Endothelial cell of umbilical vein (primary cell): Measurements from ENCODE around the gene NR1H4. TPM values are rescaled to one million over a fixed set of nuclear protein-coding genes. Genes with fewer than 3 reads are reported as not detected.

Experiments
- BruUV-seq: library from RNA; stranded (reverse); fragments of 400-500 nt; replicated peaks from 2 replicates; lab custom pipeline; 2021; lab: Mats Ljungman, UMichigan
- CTCF ChIA-PET: fragments of 300-600, 350-600 bp; sonication (Branson Sonifier 250); formaldehyde crosslinking; loops from one replicate; lab custom pipeline; 2021; ENCODE audit warnings: antibody characterized with exemption, inconsistent platforms; lab: Charles Lee
- POLR2A ChIA-PET: fragments of 300-600, 350-600 bp; sonication (Branson Sonifier 250); formaldehyde crosslinking; loops from one replicate; lab custom pipeline; 2021; ENCODE audit warnings: antibody characterized with exemption, inconsistent platforms; lab: Charles Lee
- DNase-seq: peaks from one replicate; pipeline ENCODE4 v3.0.0-alpha.2; 2011; ENCODE audit warnings: low read depth, low spot score
- FAIRE-seq: peaks from 2 replicates; lab custom pipeline; 2011; peaks lifted over from hg19 to GRCh38; lab: Jason Lieb, UNC
- H2AFZ ChIP-seq: 2 replicates; pipeline ENCODE4 v1.6.0; 2012; ENCODE audit warnings: low read depth, low read length, control low read depth, inconsistent platforms
- H3K27ac ChIP-seq: 2 replicates; pipeline ENCODE4 v1.5.1; 2011; ENCODE audit warnings: low read depth, mild to moderate bottlenecking, control low read depth, low read length, moderate library complexity; ENCODE audit not compliant: insufficient read depth
- H3K27me3 ChIP-seq, 2 experiments: 2 replicates each; pipeline versions ENCODE4 v1.6.0 to v1.6.1; 2011; ENCODE audit warnings: low read length in 2 of 2, mixed read lengths in 1 of 2; ENCODE audit not compliant: control insufficient read depth in 2 of 2, insufficient read depth in 2 of 2
- H3K36me3 ChIP-seq, 2 experiments: 2 replicates in 1 of 2; 3 replicates in 1 of 2; pipeline ENCODE4 v1.5.1; 2011; ENCODE audit warnings: low read length in 2 of 2, mild to moderate bottlenecking in 1 of 2, moderate library complexity in 1 of 2; ENCODE audit not compliant: control insufficient read depth in 2 of 2, insufficient read depth in 2 of 2; ENCODE audit errors: extremely low read depth in 1 of 2
- H3K4me1 ChIP-seq: 3 replicates; pipeline ENCODE4 v1.5.1; 2011; ENCODE audit warnings: mild to moderate bottlenecking, low read length; ENCODE audit not compliant: control insufficient read depth, insufficient read depth; ENCODE audit errors: extremely low read depth
- H3K4me2 ChIP-seq: 2 replicates; pipeline ENCODE4 v1.6.1; 2011; ENCODE audit warnings: low read length, control low read depth, mixed read lengths; ENCODE audit not compliant: insufficient read depth
- H3K4me3 ChIP-seq, 3 experiments: fragments of 200-600 bp in 1 of 3; sonication (generic), shearing (Covaris generic) in 1 of 3; replicated peaks in 1 of 3; 2 replicates each; pipeline ENCODE4 v1.5.1; 2011 to 2016; ENCODE audit warnings: control low read depth in 3 of 3, low read length in 3 of 3, mild to moderate bottlenecking in 2 of 3, inconsistent platforms in 1 of 3, low read depth in 1 of 3, moderate library complexity in 1 of 3; ENCODE audit not compliant: insufficient read depth in 1 of 3
- H3K79me2 ChIP-seq: 2 replicates; pipeline ENCODE4 v1.6.0; 2012; ENCODE audit warnings: low read length, inconsistent platforms; ENCODE audit not compliant: control insufficient read depth, insufficient read depth
- H3K9ac ChIP-seq: replicated peaks from 2 replicates; pipeline ENCODE3; 2011; ENCODE audit warnings: low read length, control low read depth; ENCODE audit not compliant: insufficient read depth; ENCODE audit errors: extremely low read depth
- H3K9me1 ChIP-seq: replicated peaks from 3 replicates; pipeline ENCODE4 v1.6.0; 2011; ENCODE audit warnings: mild to moderate bottlenecking, low read length; ENCODE audit not compliant: control insufficient read depth, insufficient read depth; ENCODE audit errors: extremely low read depth
- H3K9me3 ChIP-seq: replicated peaks from 2 replicates; pipeline ENCODE4 v1.5.1; 2012; ENCODE audit warnings: low read length, inconsistent platforms; ENCODE audit not compliant: control insufficient read depth, insufficient read depth
- H4K20me1 ChIP-seq: replicated peaks from 2 replicates; pipeline ENCODE3; 2011; ENCODE audit warnings: mild to moderate bottlenecking, low read length; ENCODE audit not compliant: control insufficient read depth, insufficient read depth; ENCODE audit errors: extremely low read depth
- EZH2 ChIP-seq: IDR thresholded peaks from 2 replicates; pipeline ENCODE4 v1.6.1; 2012; ENCODE audit warnings: borderline replicate concordance, low read depth, mild to moderate bottlenecking, moderate library complexity, low read length, inconsistent platforms; ENCODE audit not compliant: severe bottlenecking
- FOS ChIP-seq: IDR thresholded peaks from 2 replicates; pipeline ENCODE4 v1.6.1; 2011; ENCODE audit warnings: mild to moderate bottlenecking, low read length, moderate library complexity, borderline replicate concordance; ENCODE audit not compliant: insufficient read depth
- GATA2 ChIP-seq: IDR thresholded peaks from 2 replicates; pipeline ENCODE4 v1.7.0; 2011; ENCODE audit warnings: low read depth, mild to moderate bottlenecking, moderate library complexity, mixed read lengths, low read length; ENCODE audit not compliant: insufficient read length, insufficient read depth
- JUN ChIP-seq: IDR thresholded peaks from 2 replicates; pipeline ENCODE4 v1.6.1; 2011; ENCODE audit warnings: borderline replicate concordance, low read depth; ENCODE audit not compliant: insufficient read length, insufficient read depth
- MYC ChIP-seq: IDR thresholded peaks from one replicate; pipeline ENCODE4 v1.6.1; 2011; ENCODE audit warnings: mild to moderate bottlenecking, low read depth, low read length
- POLR2A ChIP-seq: IDR thresholded peaks from 2 replicates; pipeline ENCODE4 v1.6.1; 2012; ENCODE audit warnings: low read depth, mild to moderate bottlenecking, control low read depth, low read length
- POLR2AphosphoS5 ChIP-seq: IDR thresholded peaks from 2 replicates; pipeline ENCODE4 v1.6.1; 2012; ENCODE audit warnings: low read depth, mild to moderate bottlenecking, control low read depth, low read length, moderate library complexity; ENCODE audit not compliant: insufficient read depth
- dilution Hi-C: fragments of 300-500 bp; cut with MboI; formaldehyde crosslinking; loops from one replicate; pipeline ENCODE4 v1.15.0; 2019; ENCODE audit warnings: low sequenced_read_pairs; ENCODE audit not compliant: extremely low pct_ligation_motif_present
- intact Hi-C: fragments of 100-400 bp; cut with micrococcal nuclease; formaldehyde crosslinking; loops from one replicate; pipeline ENCODE4 v1.10.0; 2022
- polyA plus RNA-seq, 4 experiments: library from polyadenylated mRNA; depleted of rRNA in 3 of 4; stranded (reverse) in 3 of 4; unstranded in 1 of 4; fragments of >200 nt; gene quantifications; 2 replicates each; pipeline versions ENCODE4 v1.2.1 to v1.2.3, GENCODE V29; 2011 to 2012; ENCODE audit warnings: missing spikeins in 1 of 4
- total RNA-seq: library from RNA; stranded (reverse); gene quantifications from 2 replicates; pipeline ENCODE4 v1.2.3, GENCODE V29; 2021
- TF ChIP-seq, protein P1 (sequence below): IDR thresholded peaks from 2 replicates; pipeline ENCODE4 v1.6.1; 2011; ENCODE audit not compliant: insufficient read depth, insufficient read length
- TF ChIP-seq, protein P2 (sequence below), 2 donors: IDR thresholded peaks; 1 replicate in 1 of 2; 2 replicates in 1 of 2; pipeline ENCODE4 v1.5.1; 2011; ENCODE audit warnings: low read length in 2 of 2, mild to moderate bottlenecking in 2 of 2, moderate library complexity in 2 of 2, control low read depth in 1 of 2, inconsistent platforms in 1 of 2, low read depth in 1 of 2; ENCODE audit not compliant: insufficient read depth in 1 of 2; ENCODE audit errors: extremely low read depth in 1 of 2

Gene NR1H4
- total and polyA plus RNA-seq, 2 donors (not counting 3 experiments of a cell fraction or from before 2014, with no cell fraction given) = not detected

DNA sequence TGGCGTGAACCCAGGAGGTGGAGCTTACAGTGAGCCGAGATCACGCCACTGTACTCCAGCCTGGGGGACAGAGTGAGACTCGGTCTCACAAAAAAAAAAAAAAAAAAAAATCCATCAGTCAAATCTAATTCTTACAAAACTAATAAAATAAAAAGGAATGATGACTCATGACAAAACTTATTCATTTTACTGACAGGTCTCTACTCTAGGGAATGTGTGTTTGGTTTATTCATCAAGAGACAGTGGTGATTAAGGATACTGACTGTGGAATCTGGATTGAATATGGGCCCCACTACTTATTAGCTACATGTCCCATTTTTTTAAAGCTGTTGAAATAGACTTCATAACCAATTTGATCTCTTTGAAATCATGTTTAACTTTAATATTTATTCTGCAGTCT lies 70.5 kb downstream of the NR1H4 start:
- no peaks in the 10 kb centered on the region for H3K27me3 ChIP-seq
- BruUV-seq = no TSS peak
- no peaks in the 10 kb centered on the region for H3K4me1 ChIP-seq
- ChIA-PET POLR2A (interaction anchor here (0.6 kb wide), 1 partner anchor 192 kb away, joined by 3 read pairs; no protein-coding TSS in a partner anchor), CTCF (interaction anchor here (1.4 kb wide), 1 partner anchor 10 kb away, joined by 4 read pairs; no protein-coding TSS in a partner anchor)
- no peaks in the 10 kb centered on the region for H3K36me3 ChIP-seq
- no peak overlapping the region for H3K27ac ChIP-seq
- DNase-seq (no peak), FAIRE-seq (no peak)
- H2AFZ ChIP-seq = no peak overlapping the region
- H3K79me2 ChIP-seq = no peaks in the 10 kb centered on the region
- dilution Hi-C loops (no loop called here), intact Hi-C loops (no loop called here)
- H3K9me3 ChIP-seq = no peaks in the 10 kb centered on the region
- no peaks in the 10 kb centered on the region for H4K20me1 ChIP-seq
- no peak for TF ChIP-seq JUN
- no peak for TF ChIP-seq MYC
- TF ChIP-seq, protein P1, sequence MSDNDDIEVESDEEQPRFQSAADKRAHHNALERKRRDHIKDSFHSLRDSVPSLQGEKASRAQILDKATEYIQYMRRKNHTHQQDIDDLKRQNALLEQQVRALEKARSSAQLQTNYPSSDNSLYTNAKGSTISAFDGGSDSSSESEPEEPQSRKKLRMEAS = no peak
- TF ChIP-seq GATA2 = no peak
- TF ChIP-seq, protein P2, sequence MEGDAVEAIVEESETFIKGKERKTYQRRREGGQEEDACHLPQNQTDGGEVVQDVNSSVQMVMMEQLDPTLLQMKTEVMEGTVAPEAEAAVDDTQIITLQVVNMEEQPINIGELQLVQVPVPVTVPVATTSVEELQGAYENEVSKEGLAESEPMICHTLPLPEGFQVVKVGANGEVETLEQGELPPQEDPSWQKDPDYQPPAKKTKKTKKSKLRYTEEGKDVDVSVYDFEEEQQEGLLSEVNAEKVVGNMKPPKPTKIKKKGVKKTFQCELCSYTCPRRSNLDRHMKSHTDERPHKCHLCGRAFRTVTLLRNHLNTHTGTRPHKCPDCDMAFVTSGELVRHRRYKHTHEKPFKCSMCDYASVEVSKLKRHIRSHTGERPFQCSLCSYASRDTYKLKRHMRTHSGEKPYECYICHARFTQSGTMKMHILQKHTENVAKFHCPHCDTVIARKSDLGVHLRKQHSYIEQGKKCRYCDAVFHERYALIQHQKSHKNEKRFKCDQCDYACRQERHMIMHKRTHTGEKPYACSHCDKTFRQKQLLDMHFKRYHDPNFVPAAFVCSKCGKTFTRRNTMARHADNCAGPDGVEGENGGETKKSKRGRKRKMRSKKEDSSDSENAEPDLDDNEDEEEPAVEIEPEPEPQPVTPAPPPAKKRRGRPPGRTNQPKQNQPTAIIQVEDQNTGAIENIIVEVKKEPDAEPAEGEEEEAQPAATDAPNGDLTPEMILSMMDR (IDR thresholded peaks at IDR 0.05; ENCODE audit: extremely low read depth in 1 of 2, insufficient read depth in 1 of 2, low read depth in 1 of 2, low read length in 2 of 2) = no peak
- TF ChIP-seq POLR2A = no peak
- TF ChIP-seq FOS = no peak
- TF ChIP-seq EZH2 = no peak
- TF ChIP-seq POLR2AphosphoS5 = no peak
- H3K4me3 ChIP-seq = no peak overlapping the region
- no peaks in the 10 kb centered on the region for H3K9me1 ChIP-seq
- H3K9ac ChIP-seq = no peak overlapping the region
- no peak overlapping the region for H3K4me2 ChIP-seq
